ENCODE results near the gene VTN.

Gene VTN, protein sequence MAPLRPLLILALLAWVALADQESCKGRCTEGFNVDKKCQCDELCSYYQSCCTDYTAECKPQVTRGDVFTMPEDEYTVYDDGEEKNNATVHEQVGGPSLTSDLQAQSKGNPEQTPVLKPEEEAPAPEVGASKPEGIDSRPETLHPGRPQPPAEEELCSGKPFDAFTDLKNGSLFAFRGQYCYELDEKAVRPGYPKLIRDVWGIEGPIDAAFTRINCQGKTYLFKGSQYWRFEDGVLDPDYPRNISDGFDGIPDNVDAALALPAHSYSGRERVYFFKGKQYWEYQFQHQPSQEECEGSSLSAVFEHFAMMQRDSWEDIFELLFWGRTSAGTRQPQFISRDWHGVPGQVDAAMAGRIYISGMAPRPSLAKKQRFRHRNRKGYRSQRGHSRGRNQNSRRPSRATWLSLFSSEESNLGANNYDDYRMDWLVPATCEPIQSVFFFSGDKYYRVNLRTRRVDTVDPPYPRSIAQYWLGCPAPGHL

DNA sequence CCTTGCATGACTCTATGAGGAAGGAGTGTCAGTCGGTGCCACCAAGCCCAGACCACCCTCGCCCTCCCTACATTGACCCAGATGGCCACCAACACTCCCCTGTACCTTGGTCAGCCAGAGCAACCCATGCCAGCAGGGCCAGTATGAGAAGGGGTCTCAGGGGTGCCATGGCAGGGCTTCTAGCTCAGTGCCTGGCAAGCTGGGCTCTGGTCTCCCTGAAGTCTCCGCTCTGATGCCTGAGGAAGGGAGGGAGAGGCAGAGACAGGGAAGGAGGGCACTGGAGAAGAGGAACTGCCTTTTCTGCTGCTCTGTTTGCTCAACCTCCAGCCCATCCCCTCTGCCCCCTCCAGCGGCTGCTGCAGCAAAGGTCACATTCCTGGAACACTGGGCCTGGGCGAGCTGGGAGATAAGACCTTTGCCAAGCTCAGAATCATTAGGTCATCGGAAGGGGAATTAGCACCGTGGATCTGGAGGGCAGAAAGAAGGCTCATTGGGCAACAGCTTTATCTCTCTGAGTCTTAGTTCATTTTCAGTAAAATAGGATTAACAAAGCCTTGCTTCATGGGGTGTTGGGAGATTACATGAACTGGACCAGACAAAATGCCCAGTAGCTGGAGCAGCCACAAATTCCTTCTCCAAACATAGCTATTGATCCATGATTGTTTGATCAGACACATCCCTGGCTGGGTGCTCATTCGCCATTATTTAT is at the start of gene VTN:
VTN (minus strand) TSS at position 273 of the 709 bp plus-strand sequence; CDS start at position 169, 104 bp downstream.
- peak; percentile 63 for DNase-seq (ENCODE audit: insufficient read length, low spot score)
- TF ChIP-seq, protein P1, sequence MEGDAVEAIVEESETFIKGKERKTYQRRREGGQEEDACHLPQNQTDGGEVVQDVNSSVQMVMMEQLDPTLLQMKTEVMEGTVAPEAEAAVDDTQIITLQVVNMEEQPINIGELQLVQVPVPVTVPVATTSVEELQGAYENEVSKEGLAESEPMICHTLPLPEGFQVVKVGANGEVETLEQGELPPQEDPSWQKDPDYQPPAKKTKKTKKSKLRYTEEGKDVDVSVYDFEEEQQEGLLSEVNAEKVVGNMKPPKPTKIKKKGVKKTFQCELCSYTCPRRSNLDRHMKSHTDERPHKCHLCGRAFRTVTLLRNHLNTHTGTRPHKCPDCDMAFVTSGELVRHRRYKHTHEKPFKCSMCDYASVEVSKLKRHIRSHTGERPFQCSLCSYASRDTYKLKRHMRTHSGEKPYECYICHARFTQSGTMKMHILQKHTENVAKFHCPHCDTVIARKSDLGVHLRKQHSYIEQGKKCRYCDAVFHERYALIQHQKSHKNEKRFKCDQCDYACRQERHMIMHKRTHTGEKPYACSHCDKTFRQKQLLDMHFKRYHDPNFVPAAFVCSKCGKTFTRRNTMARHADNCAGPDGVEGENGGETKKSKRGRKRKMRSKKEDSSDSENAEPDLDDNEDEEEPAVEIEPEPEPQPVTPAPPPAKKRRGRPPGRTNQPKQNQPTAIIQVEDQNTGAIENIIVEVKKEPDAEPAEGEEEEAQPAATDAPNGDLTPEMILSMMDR (IDR thresholded peaks at IDR 0.05; ENCODE audit: insufficient read depth, missing control alignments): no peak
- no peak for FAIRE-seq

DNA sequence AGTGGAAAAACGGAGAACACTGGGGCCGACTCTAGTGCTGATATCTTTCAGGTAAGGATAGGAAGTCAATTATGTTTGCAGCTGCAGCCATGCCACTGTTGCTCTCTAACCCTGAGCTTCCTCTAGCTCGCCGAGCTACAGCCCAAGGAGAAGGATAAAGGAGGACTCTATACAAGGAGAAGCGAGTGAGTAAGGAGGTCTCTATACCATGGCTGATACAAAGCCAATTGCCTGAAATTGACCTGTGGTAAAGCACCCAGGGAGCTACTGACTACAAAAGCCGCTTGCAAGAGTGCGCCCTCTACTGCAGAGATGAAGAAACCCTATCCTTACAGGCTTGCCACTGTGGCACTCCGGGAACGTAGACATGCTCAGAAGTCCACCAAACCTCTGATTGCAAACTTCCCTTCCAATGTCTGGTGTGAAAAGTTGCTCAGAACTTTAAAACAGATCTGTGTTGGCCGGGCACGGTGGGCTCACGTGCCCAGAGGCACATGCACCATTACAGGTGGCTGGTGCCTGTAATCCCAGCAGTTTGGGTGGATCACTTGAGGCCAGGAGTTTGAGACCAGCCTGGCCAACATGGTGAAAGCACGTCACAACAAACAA is 46.7 kb upstream of the VTN start:
- DNase-seq (ENCODE audit: insufficient read length, low spot score): no peak

DNA sequence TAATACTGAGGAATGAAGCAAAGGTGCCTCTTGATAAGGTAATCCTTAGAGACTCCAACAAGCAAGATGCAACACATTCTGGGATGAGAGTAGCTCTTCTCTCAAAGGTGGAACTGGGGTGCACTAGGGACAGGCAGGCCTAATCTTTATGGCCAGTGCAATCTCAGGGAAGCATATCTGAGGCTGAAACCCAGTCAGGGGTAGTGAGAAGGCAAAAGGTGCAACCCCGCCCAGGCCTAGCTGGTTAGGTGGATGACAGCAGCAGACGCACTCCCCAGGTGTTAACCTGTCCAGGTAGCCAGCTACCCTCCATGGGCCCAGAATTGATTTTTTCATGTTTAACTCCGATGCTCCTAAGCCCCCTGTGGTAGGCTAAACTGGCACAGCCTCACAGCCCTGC is 45.8 kb upstream of the VTN start:
- DNase-seq (ENCODE audit: insufficient read length, low spot score) (no peak), FAIRE-seq (no peak)
- TF ChIP-seq, protein P1 (IDR thresholded peaks at IDR 0.05; ENCODE audit: insufficient read depth, missing control alignments): no peak

More for the DNA sequence above, 46.7 kb upstream of the VTN start:
- peak; percentile 35 for FAIRE-seq
- TF ChIP-seq, protein P1 (IDR thresholded peaks at IDR 0.05; ENCODE audit: insufficient read depth, missing control alignments): peak; percentile 95

DNA sequence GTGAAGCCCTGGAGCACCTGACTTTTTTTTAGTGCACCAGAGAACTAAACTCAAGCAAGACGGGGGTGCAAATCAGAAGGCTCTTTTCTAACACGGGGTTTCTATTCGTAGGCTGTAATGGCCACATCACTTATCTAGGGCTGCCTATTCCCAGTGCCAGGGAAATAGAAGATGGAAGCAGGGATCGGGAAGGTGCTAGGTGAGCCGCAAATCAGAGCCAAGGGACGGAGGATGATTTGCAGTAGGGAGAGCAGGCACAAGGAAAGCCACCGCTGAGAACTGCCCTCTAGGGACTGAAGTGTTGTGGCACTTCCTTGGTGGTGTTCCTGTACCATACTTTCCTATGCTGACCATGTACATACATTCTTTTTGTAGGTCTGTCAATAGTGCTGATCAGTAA is 43.7 kb upstream of the VTN start:
- FAIRE-seq (no peak), DNase-seq (ENCODE audit: insufficient read length, low spot score) (no peak)
- TF ChIP-seq, protein P1 (IDR thresholded peaks at IDR 0.05; ENCODE audit: insufficient read depth, missing control alignments): no peak

DNA sequence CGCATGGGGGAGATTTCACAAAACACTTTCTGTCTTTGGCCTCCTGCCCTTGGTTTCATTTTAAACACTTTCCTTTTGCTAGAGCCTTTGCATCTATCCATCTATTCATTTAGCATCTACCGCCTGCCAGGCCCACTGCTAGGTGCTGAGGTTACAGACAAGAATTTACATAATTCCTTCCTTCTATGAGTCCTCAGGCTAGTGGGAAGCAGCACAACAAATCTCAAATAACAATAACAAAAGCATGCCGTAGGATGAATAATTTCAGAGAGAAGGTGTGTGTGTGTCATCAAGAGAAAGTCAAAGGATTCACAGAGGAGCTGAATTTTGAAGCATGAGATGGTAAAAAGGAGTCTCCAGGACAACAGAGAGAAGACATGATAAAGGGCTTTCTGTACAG is 42.0 kb upstream of the VTN start:
- TF ChIP-seq, protein P1 (IDR thresholded peaks at IDR 0.05; ENCODE audit: insufficient read depth, missing control alignments): no peak
- no peak for FAIRE-seq
- DNase-seq (ENCODE audit: insufficient read length, low spot score): no peak

DNA sequence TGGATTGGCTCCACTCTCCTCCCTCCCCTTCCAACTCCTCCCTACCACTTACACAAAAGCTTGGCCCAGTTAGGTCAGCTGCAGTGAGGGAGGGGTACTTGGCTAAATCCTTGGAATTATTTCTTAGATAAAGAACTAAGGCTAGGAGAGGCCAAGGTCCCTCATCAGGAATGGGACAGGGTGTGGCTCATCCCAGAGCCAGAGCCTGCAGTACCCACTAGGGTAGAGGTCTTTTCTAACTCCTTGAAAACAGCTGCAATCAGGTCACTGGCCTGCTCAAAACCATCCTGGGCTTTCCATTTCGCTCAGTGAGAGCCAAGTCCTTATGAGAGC is 37.8 kb upstream of the VTN start:
- no peak for FAIRE-seq
- no peak for DNase-seq (ENCODE audit: insufficient read length, low spot score)
- TF ChIP-seq, protein P1 (IDR thresholded peaks at IDR 0.05; ENCODE audit: insufficient read depth, missing control alignments): no peak
